ENCODE results near the gene FAM174B. TPM values are rescaled to one million over a fixed set of nuclear protein-coding genes. Genes with fewer than 3 reads are reported as not detected.

The FAM174B gene
- polyA plus RNA-seq, 1 donor from 2014 or later: 20.1 TPM

- Histone ChIP-seq H3K9me3 (ENCODE audit: low read length) (no peaks in the 10 kb centered on the region), H3K79me2 (replicated peaks; ENCODE audit: insufficient read depth, low read length) (no peaks in the 10 kb centered on the region), H2AFZ (ENCODE audit: low read depth, low read length) (no peak overlapping the region), H3K4me2 (ENCODE audit: low read length) (no peak overlapping the region), H3K36me3 (ENCODE audit: insufficient read depth, low read length) (no peaks in the 10 kb centered on the region), H3K9me2 (ENCODE audit: insufficient read depth, low read length) (no peaks in the 10 kb centered on the region), H3F3A (ENCODE audit: insufficient read depth, low read length, poor library complexity, severe bottlenecking) (no peaks in the 10 kb centered on the region), H3K27ac (ENCODE audit: low read length) (no peak overlapping the region), H4K20me1 (ENCODE audit: insufficient read depth) (no peaks in the 10 kb centered on the region), H3K9ac (ENCODE audit: low read length) (no peak overlapping the region), H3K27me3 (ENCODE audit: insufficient read depth, low read depth, low read length) (no peaks in the 10 kb centered on the region), H3K4me3 (ENCODE audit: low read length) (no peak overlapping the region)
- TF ChIP-seq TAF1 (IDR thresholded peaks at IDR 0.05; ENCODE audit: low read depth) (no peak), POLR2AphosphoS5 (IDR thresholded peaks at IDR 0.05) (no peak)
Measured at GRCh38 chr15:92579486-92579885, 76.1 kb downstream of the FAM174B start.

- Histone ChIP-seq H2AFZ (ENCODE audit: low read depth, low read length) (no peak overlapping the region), H3K9me3 (ENCODE audit: low read length) (no peaks in the 10 kb centered on the region), H3K4me3 (ENCODE audit: low read length) (no peak overlapping the region), H3F3A (ENCODE audit: insufficient read depth, low read length, poor library complexity, severe bottlenecking) (no peaks in the 10 kb centered on the region), H3K36me3 (ENCODE audit: insufficient read depth, low read length) (no peaks in the 10 kb centered on the region), H3K9me2 (ENCODE audit: insufficient read depth, low read length) (no peaks in the 10 kb centered on the region), H3K4me2 (ENCODE audit: low read length) (no peak overlapping the region), H3K79me2 (replicated peaks; ENCODE audit: insufficient read depth, low read length) (no peaks in the 10 kb centered on the region), H3K9ac (ENCODE audit: low read length) (no peak overlapping the region), H3K27ac (ENCODE audit: low read length) (no peak overlapping the region), H3K27me3 (ENCODE audit: insufficient read depth, low read depth, low read length) (no peaks in the 10 kb centered on the region), H4K20me1 (ENCODE audit: insufficient read depth) (no peaks in the 10 kb centered on the region)
- no peak for TF ChIP-seq REST (IDR thresholded peaks at IDR 0.05; ENCODE audit: borderline replicate concordance)
- no peak for TF ChIP-seq EP300 (conservative IDR thresholded peaks at IDR 0.05; ENCODE audit: poor library complexity, severe bottlenecking)
- TF ChIP-seq CTCF (IDR thresholded peaks at IDR 0.05; ENCODE audit: poor library complexity, severe bottlenecking): no peak
- TF ChIP-seq MXI1 (conservative IDR thresholded peaks at IDR 0.05; ENCODE audit: poor library complexity, severe bottlenecking): no peak
- TF ChIP-seq RAD21 (conservative IDR thresholded peaks at IDR 0.05): no peak
- no peak for TF ChIP-seq POLR2AphosphoS5 (IDR thresholded peaks at IDR 0.05)
- TF ChIP-seq SMC3 (conservative IDR thresholded peaks at IDR 0.05; ENCODE audit: poor library complexity): no peak
- TF ChIP-seq TAF1 (IDR thresholded peaks at IDR 0.05; ENCODE audit: low read depth): no peak
- no peak for TF ChIP-seq EZH2 (IDR thresholded peaks at IDR 0.05; ENCODE audit: borderline replicate concordance, insufficient read depth, low read length, poor library complexity, severe bottlenecking)
Measured at GRCh38 chr15:92578096-92578835, 77.3 kb downstream of the FAM174B start.
